GM19463 (cell line): ENCODE measurements around the gene LRP3.

ENCODE experiments used
- ATAC-seq: cut with Tn5 transposase; IDR thresholded peaks from one replicate; pipeline ENCODE4 v1.9.1; 2021; ENCODE audit warnings: mild to moderate bottlenecking, moderate library complexity; ENCODE audit not compliant: unreplicated experiment

Gene LRP3

GRCh38 chr19:33235269-33235995 lies 41.3 kb downstream of the LRP3 start:
- peak; percentile 99 for ATAC-seq

- no peak for ATAC-seq
Observed at GRCh38 chr19:33235996-33236350, 41.8 kb downstream of the LRP3 start.

- ATAC-seq = no peak
Observed at GRCh38 chr19:33236696-33237390, 42.7 kb downstream of the LRP3 start.

GRCh38 chr19:33238481-33239149 lies 44.5 kb downstream of the LRP3 start:
- no peak for ATAC-seq

GRCh38 chr19:33239223-33239975 lies 45.3 kb downstream of the LRP3 start:
- no peak for ATAC-seq

GRCh38 chr19:33240181-33240771 lies 46.1 kb downstream of the LRP3 start:
- no peak for ATAC-seq

- ATAC-seq = no peak
Observed at GRCh38 chr19:33241091-33241529, 47.0 kb downstream of the LRP3 start.

GRCh38 chr19:33241530-33242101 lies 47.5 kb downstream of the LRP3 start:
- ATAC-seq = no peak

GRCh38 chr19:33242131-33242530 lies 48.0 kb downstream of the LRP3 start:
- ATAC-seq = no peak

- no peak for ATAC-seq
Observed at GRCh38 chr19:33242911-33243310, 48.8 kb downstream of the LRP3 start.

- no peak for ATAC-seq
Observed at GRCh38 chr19:33245948-33246708, 52.0 kb downstream of the LRP3 start.

- ATAC-seq = no peak
Observed at GRCh38 chr19:33246709-33247440, 52.7 kb downstream of the LRP3 start.

GRCh38 chr19:33247441-33247819 lies 53.3 kb downstream of the LRP3 start:
- ATAC-seq = no peak

- no peak for ATAC-seq
Observed at GRCh38 chr19:33248104-33248503, 54.0 kb downstream of the LRP3 start.

GRCh38 chr19:33248553-33248953 lies 54.4 kb downstream of the LRP3 start:
- no peak for ATAC-seq

- no peak for ATAC-seq
Observed at GRCh38 chr19:33248954-33249613, 55.0 kb downstream of the LRP3 start.

GRCh38 chr19:33249740-33250366 lies 55.7 kb downstream of the LRP3 start:
- ATAC-seq = no peak

GRCh38 chr19:33250500-33250899 lies 56.4 kb downstream of the LRP3 start:
- ATAC-seq = no peak
